Liver (tissue), 9 donors: ENCODE data around the gene PAPPA. TPM values are rescaled to one million over a fixed set of nuclear protein-coding genes. Genes with fewer than 3 reads are reported as not detected.

Experiments used
- DNase-seq: peaks from one replicate; pipeline ENCODE4 v3.0.0-alpha.2; 2017; ENCODE audit warnings: low spot score
- H3K27ac ChIP-seq, 2 donors: one replicate each; pipeline ENCODE4 v1.7.0; 2013; ENCODE audit warnings: inconsistent platforms in 2 of 2, low read length in 2 of 2, control low read depth in 1 of 2, low read depth in 1 of 2, mild to moderate bottlenecking in 1 of 2
- H3K27me3 ChIP-seq, 4 donors: one replicate each; pipeline versions ENCODE4 v1.6.1 to v1.7.0; 2013; ENCODE audit warnings: low read length in 3 of 4, inconsistent platforms in 1 of 4, mild to moderate bottlenecking in 1 of 4, moderate library complexity in 1 of 4; ENCODE audit not compliant: control insufficient read depth in 4 of 4, insufficient read depth in 4 of 4
- H3K36me3 ChIP-seq, 4 donors: one replicate each; pipeline versions ENCODE4 v1.6.1 to v1.7.0; 2013; ENCODE audit warnings: low read length in 3 of 4, mild to moderate bottlenecking in 3 of 4, low read depth in 1 of 4, moderate library complexity in 1 of 4; ENCODE audit not compliant: control insufficient read depth in 4 of 4, insufficient read depth in 3 of 4
- H3K4me1 ChIP-seq, 4 donors: one replicate each; pipeline versions ENCODE4 v1.6.1 to v1.7.0; 2013; ENCODE audit warnings: low read length in 3 of 4, mild to moderate bottlenecking in 3 of 4, moderate library complexity in 1 of 4; ENCODE audit not compliant: control insufficient read depth in 4 of 4, insufficient read depth in 4 of 4
- H3K4me3 ChIP-seq, 3 donors: one replicate each; pipeline versions ENCODE4 v1.6.1 to v1.7.0; 2013; ENCODE audit warnings: low read length in 3 of 3, control low read depth in 1 of 3, low read depth in 1 of 3, mild to moderate bottlenecking in 1 of 3
- H3K9ac ChIP-seq, 2 donors: one replicate each; pipeline ENCODE4 v1.7.0; 2013; ENCODE audit warnings: low read length in 2 of 2, mild to moderate bottlenecking in 2 of 2, moderate library complexity in 2 of 2, control low read depth in 1 of 2, low read depth in 1 of 2
- H3K9me3 ChIP-seq, 4 donors: one replicate each; pipeline versions ENCODE4 v1.6.1 to v1.7.0; 2013; ENCODE audit warnings: low read length in 3 of 4; ENCODE audit not compliant: control insufficient read depth in 4 of 4
- FOXA1 ChIP-seq: IDR thresholded peaks from 2 replicates; pipeline ENCODE4 v1.6.1; 2016; ENCODE audit warnings: antibody characterized with exemption
- FOXA2 ChIP-seq: IDR thresholded peaks from 2 replicates; pipeline ENCODE4 v1.6.1; 2016; ENCODE audit warnings: antibody characterized with exemption
- GABPA ChIP-seq, 2 donors: IDR thresholded peaks in 1 of 2; conservative IDR thresholded peaks in 1 of 2; 2 replicates each; pipeline ENCODE4 v1.6.1; 2016; ENCODE audit warnings: antibody characterized with exemption in 2 of 2, mild to moderate bottlenecking in 1 of 2, moderate library complexity in 1 of 2
- HNF4A ChIP-seq, 2 donors: conservative IDR thresholded peaks; 2 replicates each; pipeline ENCODE4 v1.6.1; 2016; ENCODE audit warnings: antibody characterized with exemption in 2 of 2, mild to moderate bottlenecking in 2 of 2
- TAF1 ChIP-seq: conservative IDR thresholded peaks from 2 replicates; pipeline ENCODE4 v1.6.1; 2016; ENCODE audit warnings: antibody characterized with exemption, mild to moderate bottlenecking
- WGBS: extraction: QIAGEN DNeasy Blood & Tissue Kit; methylation state at CpG from one replicate; pipeline ENCODE4 v1.1.7; 2013; 5-methylcytosine and 5-hydroxymethylcytosine counted together
- polyA plus RNA-seq, 2 donors: library from polyadenylated mRNA; stranded (reverse) in 1 of 2; unstranded in 1 of 2; fragments of 200-250 nt in 1 of 2; fragments of >200 nt in 1 of 2; fragmentation: Nextera tagmentation in 1 of 2; extraction: Ambion mirVana in 1 of 2; gene quantifications; one replicate each; pipeline versions ENCODE4 v1.2.1 to v1.2.3, GENCODE V29; 2013 to 2015
- total RNA-seq, 2 donors: library from RNA; depleted of rRNA; stranded (reverse); fragments of >200 nt; gene quantifications; one replicate each; pipeline ENCODE4 v1.2.3, GENCODE V29; 2014
- TF ChIP-seq, protein P1 (sequence below): IDR thresholded peaks from 2 replicates; pipeline ENCODE4 v1.6.1; 2016; ENCODE audit warnings: antibody characterized with exemption, mild to moderate bottlenecking
- TF ChIP-seq, protein P2 (sequence below): IDR thresholded peaks from 2 replicates; pipeline ENCODE4 v1.6.1; 2016; ENCODE audit warnings: antibody characterized with exemption
- TF ChIP-seq, protein P3 (sequence below): fragments of 150-350 bp; IDR thresholded peaks from 2 replicates; pipeline ENCODE4 v1.5.1; 2017; ENCODE audit warnings: improper control_type of control experiment, low read depth, low read length; ENCODE audit not compliant: missing input control
- donor health status: healthy.
- donor health status: healthy.
- donor health status: healthy.
- donor health status: healthy.
- donor health status: healthy.

Gene PAPPA
- total and polyA plus RNA-seq, 4 donors = 0.03 to 0.33 (median 0.20) TPM

DNA sequence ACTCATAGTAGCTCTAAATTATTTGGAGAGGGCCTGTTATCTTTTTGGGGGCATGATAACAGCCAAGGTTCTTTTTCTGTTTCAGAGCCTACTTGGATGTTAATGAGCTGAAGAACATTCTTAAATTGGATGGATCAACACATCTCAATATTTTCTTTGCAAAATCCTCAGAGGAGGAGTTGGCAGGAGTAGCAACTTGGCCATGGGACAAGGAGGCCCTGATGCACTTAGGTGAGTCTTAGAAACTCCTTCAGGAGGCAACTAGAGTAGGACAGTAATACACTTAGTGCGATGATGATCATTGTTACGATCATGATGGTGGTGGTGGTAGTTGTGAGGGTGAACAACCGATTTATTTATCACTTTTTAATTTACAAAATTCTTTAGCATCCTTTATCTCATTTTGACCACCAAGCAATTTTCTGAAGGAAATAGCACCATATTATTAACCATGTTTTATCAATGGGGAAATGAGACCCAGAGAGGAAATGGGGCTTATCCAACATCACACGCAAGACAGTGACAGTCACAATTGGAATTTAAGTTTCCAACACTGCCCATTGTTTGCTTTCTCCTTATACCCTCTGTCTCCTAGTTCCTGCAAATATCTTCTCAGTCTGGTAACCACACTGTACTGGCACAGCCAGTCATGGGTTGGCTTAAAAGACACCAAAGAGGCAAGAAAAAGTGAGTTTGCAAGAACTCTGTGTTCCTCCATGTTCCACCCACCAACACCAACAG, 54.0 kb downstream of the PAPPA start:
- TF ChIP-seq HNF4A (conservative IDR thresholded peaks at IDR 0.05) = no peak
- no peak for TF ChIP-seq FOXA2
- no peak for TF ChIP-seq FOXA1
- no peak for TF ChIP-seq TAF1
- no peak for TF ChIP-seq GABPA (IDR thresholded peaks at IDR 0.05 in 1 of 2, conservative IDR thresholded peaks at IDR 0.05 in 1 of 2)
- TF ChIP-seq, protein P1, sequence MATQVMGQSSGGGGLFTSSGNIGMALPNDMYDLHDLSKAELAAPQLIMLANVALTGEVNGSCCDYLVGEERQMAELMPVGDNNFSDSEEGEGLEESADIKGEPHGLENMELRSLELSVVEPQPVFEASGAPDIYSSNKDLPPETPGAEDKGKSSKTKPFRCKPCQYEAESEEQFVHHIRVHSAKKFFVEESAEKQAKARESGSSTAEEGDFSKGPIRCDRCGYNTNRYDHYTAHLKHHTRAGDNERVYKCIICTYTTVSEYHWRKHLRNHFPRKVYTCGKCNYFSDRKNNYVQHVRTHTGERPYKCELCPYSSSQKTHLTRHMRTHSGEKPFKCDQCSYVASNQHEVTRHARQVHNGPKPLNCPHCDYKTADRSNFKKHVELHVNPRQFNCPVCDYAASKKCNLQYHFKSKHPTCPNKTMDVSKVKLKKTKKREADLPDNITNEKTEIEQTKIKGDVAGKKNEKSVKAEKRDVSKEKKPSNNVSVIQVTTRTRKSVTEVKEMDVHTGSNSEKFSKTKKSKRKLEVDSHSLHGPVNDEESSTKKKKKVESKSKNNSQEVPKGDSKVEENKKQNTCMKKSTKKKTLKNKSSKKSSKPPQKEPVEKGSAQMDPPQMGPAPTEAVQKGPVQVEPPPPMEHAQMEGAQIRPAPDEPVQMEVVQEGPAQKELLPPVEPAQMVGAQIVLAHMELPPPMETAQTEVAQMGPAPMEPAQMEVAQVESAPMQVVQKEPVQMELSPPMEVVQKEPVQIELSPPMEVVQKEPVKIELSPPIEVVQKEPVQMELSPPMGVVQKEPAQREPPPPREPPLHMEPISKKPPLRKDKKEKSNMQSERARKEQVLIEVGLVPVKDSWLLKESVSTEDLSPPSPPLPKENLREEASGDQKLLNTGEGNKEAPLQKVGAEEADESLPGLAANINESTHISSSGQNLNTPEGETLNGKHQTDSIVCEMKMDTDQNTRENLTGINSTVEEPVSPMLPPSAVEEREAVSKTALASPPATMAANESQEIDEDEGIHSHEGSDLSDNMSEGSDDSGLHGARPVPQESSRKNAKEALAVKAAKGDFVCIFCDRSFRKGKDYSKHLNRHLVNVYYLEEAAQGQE = no peak

DNA sequence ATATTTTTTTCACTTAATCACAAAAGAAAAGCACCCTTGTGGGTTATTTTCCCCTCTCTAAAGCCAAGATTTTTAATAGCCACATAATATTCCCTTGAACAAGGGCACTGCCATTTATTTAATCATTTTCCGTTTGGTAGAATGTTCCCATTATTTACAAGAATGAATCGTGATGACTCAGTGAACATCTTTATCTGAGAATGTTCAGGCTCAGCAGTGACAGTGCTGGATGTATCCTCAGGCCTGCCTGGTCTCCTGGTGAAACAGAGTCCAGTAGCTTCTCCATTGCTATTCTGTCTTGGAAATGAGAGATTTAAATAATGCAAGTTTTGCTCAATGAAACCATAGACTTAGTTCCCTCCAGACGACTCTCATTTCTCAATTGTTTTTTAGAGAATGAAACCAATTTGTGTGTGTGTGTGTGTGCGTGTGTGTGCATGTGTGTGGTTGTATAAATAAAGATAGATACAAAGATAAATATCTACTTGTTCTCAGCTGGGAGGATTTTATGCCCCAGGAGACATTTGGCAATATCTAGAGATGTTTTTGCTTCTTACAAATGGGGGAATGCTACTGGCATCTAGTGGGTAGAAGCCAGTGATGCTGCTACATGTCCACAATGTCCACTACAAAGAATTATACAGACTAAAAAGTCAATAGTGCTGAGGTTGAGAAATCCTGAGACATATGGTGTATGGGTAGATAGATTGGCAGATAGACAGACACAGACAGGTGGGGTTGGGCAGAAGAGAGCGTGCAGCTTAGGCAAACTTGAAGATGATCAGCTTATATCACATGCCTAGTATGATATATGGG, 55.0 kb downstream of the PAPPA start:
- 85% methylated on average over 5 of the region's 5 CpGs for WGBS

More for the DNA sequence above, 54.0 kb downstream of the PAPPA start:
- Histone ChIP-seq H3K27ac (no peak overlapping the region), H3K9ac (no peak overlapping the region), H3K9me3 (no peaks in the 10 kb centered on the region), H3K4me1 (peaks cover 2 to 16% (median 6%) of the 10 kb centered on the region in 4 donors), H3K36me3 (no peaks in the 10 kb centered on the region), H3K27me3 (no peaks in the 10 kb centered on the region), H3K4me3 (no peak overlapping the region)
- WGBS = 92% methylated on average over 4 of the region's 4 CpGs
- no peak for DNase-seq

More for the DNA sequence above, 55.0 kb downstream of the PAPPA start:
- TF ChIP-seq, protein P2, sequence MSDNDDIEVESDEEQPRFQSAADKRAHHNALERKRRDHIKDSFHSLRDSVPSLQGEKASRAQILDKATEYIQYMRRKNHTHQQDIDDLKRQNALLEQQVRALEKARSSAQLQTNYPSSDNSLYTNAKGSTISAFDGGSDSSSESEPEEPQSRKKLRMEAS = no peak
- TF ChIP-seq, protein P3, sequence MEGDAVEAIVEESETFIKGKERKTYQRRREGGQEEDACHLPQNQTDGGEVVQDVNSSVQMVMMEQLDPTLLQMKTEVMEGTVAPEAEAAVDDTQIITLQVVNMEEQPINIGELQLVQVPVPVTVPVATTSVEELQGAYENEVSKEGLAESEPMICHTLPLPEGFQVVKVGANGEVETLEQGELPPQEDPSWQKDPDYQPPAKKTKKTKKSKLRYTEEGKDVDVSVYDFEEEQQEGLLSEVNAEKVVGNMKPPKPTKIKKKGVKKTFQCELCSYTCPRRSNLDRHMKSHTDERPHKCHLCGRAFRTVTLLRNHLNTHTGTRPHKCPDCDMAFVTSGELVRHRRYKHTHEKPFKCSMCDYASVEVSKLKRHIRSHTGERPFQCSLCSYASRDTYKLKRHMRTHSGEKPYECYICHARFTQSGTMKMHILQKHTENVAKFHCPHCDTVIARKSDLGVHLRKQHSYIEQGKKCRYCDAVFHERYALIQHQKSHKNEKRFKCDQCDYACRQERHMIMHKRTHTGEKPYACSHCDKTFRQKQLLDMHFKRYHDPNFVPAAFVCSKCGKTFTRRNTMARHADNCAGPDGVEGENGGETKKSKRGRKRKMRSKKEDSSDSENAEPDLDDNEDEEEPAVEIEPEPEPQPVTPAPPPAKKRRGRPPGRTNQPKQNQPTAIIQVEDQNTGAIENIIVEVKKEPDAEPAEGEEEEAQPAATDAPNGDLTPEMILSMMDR = peak; percentile 1
- no peak for DNase-seq
- Histone ChIP-seq H3K9ac (no peak overlapping the region), H3K36me3 (no peaks in the 10 kb centered on the region), H3K27ac (no peak overlapping the region), H3K4me3 (no peak overlapping the region), H3K4me1 (peaks cover 2 to 5% (median 4%) of the 10 kb centered on the region in 4 donors), H3K9me3 (no peaks in the 10 kb centered on the region), H3K27me3 (no peaks in the 10 kb centered on the region)
